IPS-NIHi7 (cell line): ENCODE data around the gene TAF5.
"Not testable (repeated sequence)": the region's sequence is repeated elsewhere in the genome, so short reads cannot be mapped to it uniquely, and the experiment has no call there.

ENCODE experiments used
- DNase-seq: peaks from one replicate; pipeline ENCODE4 v3.0.0; 2012; ENCODE audit warnings: mixed read lengths; ENCODE audit errors: extremely low spot score

The TAF5 gene

GRCh38 chr10:103413564-103413963, 45.8 kb downstream of the TAF5 start:
- DNase-seq, result no peak

DNA sequence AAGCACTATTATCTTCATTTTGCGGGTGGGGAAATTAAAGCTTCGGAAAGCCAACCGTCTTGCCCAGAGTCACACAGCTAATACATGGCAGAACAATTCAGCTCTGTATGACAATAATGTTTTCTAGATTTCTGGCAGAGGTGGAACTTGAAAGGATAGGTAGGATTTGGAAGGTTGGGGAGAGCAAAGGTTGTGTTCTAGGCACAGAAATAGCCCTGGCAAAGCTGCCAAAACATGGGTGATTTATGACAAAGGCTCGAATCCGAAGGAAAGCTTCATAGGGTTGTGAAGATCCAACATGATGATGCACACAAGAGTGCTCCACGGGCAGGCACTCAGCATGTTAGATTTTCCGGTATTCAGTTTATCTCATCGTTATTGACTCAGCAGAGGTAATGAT, 47.8 kb downstream of the TAF5 start:
- DNase-seq, result no peak

DNA sequence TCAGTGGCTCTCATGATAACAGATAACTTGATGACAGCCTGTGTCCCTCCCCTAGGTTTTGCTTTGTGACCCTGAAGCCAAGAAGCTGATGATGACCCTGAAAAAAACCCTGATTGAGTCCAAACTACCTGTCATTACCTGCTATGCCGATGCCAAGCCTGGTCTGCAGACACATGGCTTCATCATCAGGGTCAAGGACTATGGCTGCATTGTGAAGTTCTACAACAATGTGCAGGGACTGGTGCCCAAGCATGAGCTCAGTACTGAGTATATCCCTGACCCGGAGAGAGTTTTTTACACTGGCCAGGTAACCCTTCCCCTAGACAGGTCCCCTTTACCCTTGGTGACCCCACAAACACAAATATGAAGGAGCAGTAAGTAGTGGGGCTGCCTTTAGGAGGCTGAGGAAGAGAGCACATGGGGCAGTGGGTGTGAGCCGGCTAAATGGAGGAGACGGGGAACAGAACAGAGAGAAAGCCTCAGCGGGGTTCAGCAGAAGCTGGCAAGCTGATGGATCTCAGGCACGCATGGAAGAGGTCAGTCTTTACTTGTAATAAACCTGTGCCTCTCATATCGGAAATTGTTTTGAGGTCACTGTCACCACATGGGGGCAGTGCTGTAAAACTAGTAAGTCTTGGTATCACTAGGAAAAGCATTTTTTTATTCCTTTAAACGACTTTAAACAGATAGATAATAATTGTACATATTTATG, 48.8 kb downstream of the TAF5 start:
- DNase-seq, result peak; percentile 43

DNA sequence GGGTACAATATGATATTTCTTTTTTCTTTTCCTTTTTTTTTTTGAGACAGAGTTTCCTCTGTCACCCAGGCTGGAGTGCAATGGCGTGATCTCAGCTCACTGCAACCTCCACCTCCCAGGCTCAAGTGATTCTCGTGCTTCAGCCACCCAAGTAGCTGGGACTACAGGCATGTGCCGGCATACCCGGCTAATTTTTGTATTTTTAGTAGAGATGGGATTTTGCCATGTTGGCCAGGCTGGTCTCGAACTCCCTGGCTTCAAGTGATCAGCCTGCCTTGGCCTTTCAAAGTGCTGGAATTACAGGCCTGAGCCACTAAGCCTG, 49.3 kb downstream of the TAF5 start:
- not testable (repeated sequence) for DNase-seq

DNA sequence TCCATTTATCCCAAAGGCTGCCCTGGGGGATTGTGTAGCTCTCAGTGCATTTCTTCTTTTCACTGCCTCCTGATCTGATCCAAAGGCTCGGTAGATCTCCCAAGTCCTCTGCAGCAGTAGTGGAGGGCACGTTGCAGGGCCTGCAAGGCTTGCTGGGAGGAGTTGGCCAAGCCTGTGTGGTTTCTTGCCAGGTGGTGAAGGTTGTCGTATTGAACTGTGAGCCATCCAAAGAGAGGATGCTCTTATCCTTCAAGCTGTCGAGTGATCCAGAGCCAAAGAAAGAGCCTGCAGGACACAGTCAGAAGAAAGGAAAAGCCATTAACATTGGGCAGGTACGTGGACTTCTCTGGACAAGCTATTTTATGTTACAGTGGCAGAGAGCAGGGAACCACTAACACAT, 49.8 kb downstream of the TAF5 start:
- no peak for DNase-seq

- no peak for DNase-seq
Observed at GRCh38 chr10:103419101-103419500, 51.3 kb downstream of the TAF5 start.

DNA sequence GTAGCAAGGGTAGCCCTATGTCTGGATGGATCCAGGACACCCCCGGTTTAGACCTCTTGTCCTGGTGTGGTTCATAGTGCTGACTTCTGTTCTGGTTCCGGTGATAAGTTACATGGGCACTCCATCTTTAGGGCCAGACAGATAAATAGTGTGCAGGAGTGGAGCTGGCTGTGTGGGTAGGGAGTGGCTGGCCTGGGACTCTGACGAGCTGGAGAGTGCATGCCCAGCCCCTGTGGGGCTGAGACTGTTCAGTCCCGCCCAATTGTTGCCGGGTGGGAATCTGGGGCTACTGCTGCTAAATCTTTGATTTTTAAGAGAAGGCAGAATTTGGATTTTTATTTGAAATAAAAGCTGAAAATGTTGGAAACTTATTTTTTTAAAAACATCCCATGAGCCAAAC, 56.0 kb downstream of the TAF5 start:
- DNase-seq, result no peak

DNA sequence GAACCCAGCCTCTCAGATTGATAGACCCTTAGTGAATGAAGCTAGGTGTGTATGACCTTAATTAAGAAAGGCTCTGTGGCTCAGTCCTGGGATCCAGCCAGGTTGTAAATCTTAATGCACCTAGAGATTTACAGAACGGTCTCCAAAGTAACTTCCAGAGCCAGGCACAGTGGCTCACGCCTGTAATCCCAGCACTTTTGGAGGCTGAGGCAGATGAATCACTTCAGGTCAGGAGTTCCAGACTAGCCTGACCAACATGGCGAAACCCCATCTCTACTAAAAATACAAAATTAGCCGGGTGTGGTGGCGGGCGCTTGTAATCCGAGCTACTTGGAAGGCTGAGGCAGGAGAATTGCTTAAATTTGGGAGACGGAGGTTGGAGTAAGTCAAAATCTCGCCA, 60.1 kb downstream of the TAF5 start:
- DNase-seq, result no peak

DNA sequence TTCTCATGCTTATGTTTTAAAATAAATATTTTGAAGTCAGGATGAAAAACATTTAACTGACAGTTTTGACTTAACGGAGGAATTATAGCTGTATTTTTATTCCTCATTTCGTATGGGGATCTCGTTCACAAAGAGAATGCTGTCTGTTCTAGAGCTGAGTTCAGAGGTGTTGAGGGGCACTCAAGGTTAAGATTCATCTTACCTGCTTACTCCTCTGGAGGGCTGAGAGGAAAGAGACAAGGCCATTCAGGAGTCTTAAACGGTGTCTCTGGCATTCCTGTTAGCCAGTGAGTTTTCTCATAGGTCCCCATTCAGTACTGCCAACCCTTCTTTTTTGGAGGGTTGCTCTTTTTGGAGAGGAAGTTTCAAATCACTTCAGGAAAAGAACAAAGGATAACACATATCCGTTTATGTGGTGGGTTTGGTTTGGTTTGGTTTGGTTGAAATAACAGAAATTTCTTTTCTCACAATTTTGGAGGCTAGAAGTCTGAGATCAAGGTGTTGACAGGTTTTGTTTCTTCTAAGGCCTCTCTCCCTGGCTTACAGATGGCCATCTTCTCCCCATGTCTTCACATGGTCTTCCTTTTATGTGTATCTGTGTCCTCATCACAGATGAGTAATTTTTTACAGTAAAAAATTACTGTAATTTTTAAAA, 61.3 kb downstream of the TAF5 start:
- DNase-seq, result no peak

DNA sequence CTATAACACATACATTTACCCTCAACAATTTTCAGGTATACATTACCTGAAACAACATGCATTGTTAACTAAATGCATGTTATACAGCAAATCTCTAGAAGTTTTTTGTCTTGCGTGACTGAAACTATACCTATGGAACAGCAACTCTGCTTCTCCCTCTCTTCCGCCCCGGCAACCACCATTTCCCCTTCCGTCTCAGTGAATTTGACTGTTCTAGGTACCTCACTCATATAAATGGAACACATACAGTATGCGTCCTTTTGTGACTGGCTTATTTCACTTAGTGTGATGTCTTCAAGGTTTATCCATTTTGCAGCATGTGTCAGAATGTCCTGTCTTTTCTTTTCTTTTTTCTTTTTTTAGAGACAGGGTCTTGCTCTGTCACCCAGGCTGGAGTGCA, 61.9 kb downstream of the TAF5 start:
- DNase-seq, result no peak

- DNase-seq, result no peak
Observed at GRCh38 chr10:103431902-103432301, 64.1 kb downstream of the TAF5 start.

DNA sequence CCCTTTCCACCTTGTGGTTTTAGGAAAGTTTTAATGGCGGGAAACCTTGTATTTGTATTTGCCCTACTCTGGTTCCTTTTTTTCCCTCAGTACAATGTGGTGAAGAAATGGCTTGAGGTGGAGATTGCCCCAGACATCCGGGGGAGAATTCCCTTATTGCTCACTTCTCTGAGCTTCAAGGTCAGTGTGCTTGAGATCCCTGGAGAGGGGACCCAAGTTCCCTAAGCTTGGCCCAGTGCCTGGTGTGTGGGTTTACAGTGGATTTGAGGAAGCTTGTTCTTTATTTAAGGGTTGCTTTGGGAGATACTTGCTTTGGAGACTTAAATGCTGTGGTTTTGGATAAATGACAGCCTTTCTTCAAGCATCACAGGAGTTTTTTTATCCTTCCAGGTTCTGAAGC, 66.1 kb downstream of the TAF5 start:
- no peak for DNase-seq
